ENCODE measurements around the gene RNF2. TPM values are rescaled to one million over a fixed set of nuclear protein-coding genes. Genes with fewer than 3 reads are reported as not detected.

RNF2 gene
- total and polyA plus RNA-seq, 10 donors: 5.2 to 29.7 (median 20.1) TPM

GRCh38 chr1:185050823-185051451 lies 5.6 kb downstream of the RNF2 start:
- Histone ChIP-seq H3K4me1 (peaks cover 10 to 55% (median 33%) of the 10 kb centered on the region in 6 donors), H3K4me3 (no peak overlapping the region), H3K27ac (no peak overlapping the region), H3K27me3 (replicated peaks in 1 of 7) (no peaks in the 10 kb centered on the region), H3K36me3 (peaks cover 0 to 9% (median 3%) of the 10 kb centered on the region in 6 donors), H3K9me3 (no peaks in the 10 kb centered on the region)
- intact Hi-C loops (cut with DNase I; ENCODE audit: low total_unique reads): no loop called here
- TF ChIP-seq CTCF (IDR thresholded peaks at IDR 0.05 in 8 of 11, conservative IDR thresholded peaks at IDR 0.05 in 3 of 11): no peak
- no peak for TF ChIP-seq POLR2A (IDR thresholded peaks at IDR 0.05)
- TF ChIP-seq POLR2AphosphoS5 (IDR thresholded peaks at IDR 0.05): no peak
- no peak for DNase-seq
- WGBS, 5 donors: 56 to 74% (median 65%) methylated on average over 5 of the region's 5 CpGs

- Histone ChIP-seq H3K4me3 (no peak overlapping the region), H3K9me3 (no peaks in the 10 kb centered on the region), H3K36me3 (peaks cover 0 to 9% (median 3%) of the 10 kb centered on the region in 6 donors), H3K4me1 (peaks cover 0 to 46% (median 21%) of the 10 kb centered on the region in 6 donors), H3K27ac (no peak overlapping the region), H3K27me3 (replicated peaks in 1 of 7) (no peaks in the 10 kb centered on the region)
- no peak for TF ChIP-seq POLR2AphosphoS5 (IDR thresholded peaks at IDR 0.05)
- intact Hi-C loops (cut with DNase I; ENCODE audit: low total_unique reads): no loop called here
- no peak for DNase-seq
- 80 to 98% (median 96%) methylated on average over 3 of the region's 3 CpGs for WGBS, 5 donors
Observed at GRCh38 chr1:185053204-185053603, 7.8 kb downstream of the RNF2 start.

GRCh38 chr1:185054365-185055060 lies 9.2 kb downstream of the RNF2 start:
- Histone ChIP-seq H3K27me3 (replicated peaks in 1 of 7) (no peaks in the 10 kb centered on the region), H3K27ac (no peak overlapping the region), H3K9me3 (no peaks in the 10 kb centered on the region), H3K36me3 (peaks cover 0 to 9% (median 3%) of the 10 kb centered on the region in 6 donors), H3K4me3 (no peak overlapping the region), H3K4me1 (peaks cover 0 to 50% (median 32%) of the 10 kb centered on the region in 6 donors)
- TF ChIP-seq POLR2A (IDR thresholded peaks at IDR 0.05): no peak
- TF ChIP-seq CTCF (IDR thresholded peaks at IDR 0.05 in 8 of 11, conservative IDR thresholded peaks at IDR 0.05 in 3 of 11): no peak
- no peak for TF ChIP-seq POLR2AphosphoS5 (IDR thresholded peaks at IDR 0.05)
- intact Hi-C loops (cut with DNase I; ENCODE audit: low total_unique reads): no loop called here
- WGBS, 5 donors: 95 to 98% (median 97%) methylated on average over 31 of the region's 31 CpGs
- DNase-seq: no peak

GRCh38 chr1:185058110-185058509 lies 12.8 kb downstream of the RNF2 start:
- Histone ChIP-seq H3K27ac (no peak overlapping the region), H3K9me3 (no peaks in the 10 kb centered on the region), H3K27me3 (replicated peaks in 1 of 7) (no peaks in the 10 kb centered on the region), H3K4me1 (peaks cover 0 to 71% (median 42%) of the 10 kb centered on the region in 6 donors), H3K4me3 (no peak overlapping the region), H3K36me3 (peaks cover 0 to 9% (median 3%) of the 10 kb centered on the region in 6 donors)
- TF ChIP-seq POLR2AphosphoS5 (IDR thresholded peaks at IDR 0.05): no peak
- TF ChIP-seq CTCF (IDR thresholded peaks at IDR 0.05 in 8 of 11, conservative IDR thresholded peaks at IDR 0.05 in 3 of 11): no peak
- no peak for TF ChIP-seq POLR2A (IDR thresholded peaks at IDR 0.05)
- DNase-seq: no peak
- intact Hi-C loops (cut with DNase I; ENCODE audit: low total_unique reads): no loop called here
- 66 to 80% (median 67%) methylated on average over 2 of the region's 2 CpGs for WGBS, 5 donors
